ENCODE data around the gene CHST11. TPM values are rescaled to one million over a fixed set of nuclear protein-coding genes. Genes with fewer than 3 reads are reported as not detected.

CHST11 gene
- total and polyA plus RNA-seq, 9 of the 15 experiments (the other 6 are each of a cell fraction or from before 2014, with no cell fraction given) = 2.3 to 38.7 (median 15.0) TPM

GRCh38 chr12:104462931-104463339 is 6.2 kb downstream of the CHST11 start (continued):
- peak; percentile 94 for TF ChIP-seq ZBTB40 (IDR thresholded peaks at IDR 0.05)
- peak; percentile 68; the same call in 1 of the 2 replicates for TF ChIP-seq ZBTB40 (CRISPR knock-in tag; IDR thresholded peaks at IDR 0.05)
- TF ChIP-seq SMARCE1 (IDR thresholded peaks at IDR 0.05) = 0 out of 2 replicates have a peak, but pooled peaks have one; percentile 48
- no peak for TF ChIP-seq NBN (IDR thresholded peaks at IDR 0.05; ENCODE audit: low read depth)
- no peak for TF ChIP-seq SMARCA5 (IDR thresholded peaks at IDR 0.05)
- TF ChIP-seq THRB (CRISPR knock-in tag; conservative IDR thresholded peaks at IDR 0.05) = no peak
- TF ChIP-seq ATF6 (CRISPR knock-in tag; IDR thresholded peaks at IDR 0.05) = no peak
- no peak for TF ChIP-seq TAF15 (IDR thresholded peaks at IDR 0.05; ENCODE audit: low read depth, low read length)
- TF ChIP-seq RAD21 (CRISPR knock-in tag; conservative IDR thresholded peaks at IDR 0.05 in 1 of 2, IDR thresholded peaks at IDR 0.05 in 1 of 2) = 0 out of 4 replicates have a peak, but pooled peaks of 1 of the 2 experiments have one; percentile 6
- no peak for TF ChIP-seq ZNF408 (CRISPR knock-in tag; IDR thresholded peaks at IDR 0.05; ENCODE audit: low read depth)
- TF ChIP-seq NFXL1 (CRISPR knock-in tag; IDR thresholded peaks at IDR 0.05) = no peak
- TF ChIP-seq TEAD4 (IDR thresholded peaks at IDR 0.05; ENCODE audit: low read length) = peak; percentile 42; the same call in 1 of the 2 replicates
- TF ChIP-seq TEAD4 (CRISPR knock-in tag; IDR thresholded peaks at IDR 0.05; ENCODE audit: borderline replicate concordance) = no peak
- peak; percentile 57 for TF ChIP-seq NFE2 (IDR thresholded peaks at IDR 0.05; ENCODE audit: low read depth)
- TF ChIP-seq SAFB (IDR thresholded peaks at IDR 0.05; ENCODE audit: borderline replicate concordance, low read depth, low read length) = no peak
